B cell (primary cell): ENCODE results near the gene SLC16A12.
"Not testable (repeated sequence)": the region's sequence is repeated elsewhere in the genome, so short reads cannot be mapped to it uniquely, and the experiment has no call there.

Source experiments
- EZH2 ChIP-seq: IDR thresholded peaks from 2 replicates; pipeline ENCODE4 v1.6.1; 2012; ENCODE audit warnings: borderline replicate concordance, low read depth, mild to moderate bottlenecking, moderate library complexity, low read length; ENCODE audit not compliant: insufficient read depth, poor library complexity, severe bottlenecking
- TF ChIP-seq, protein P1 (sequence below): fragments of 200-600 bp; IDR thresholded peaks from one replicate; pipeline ENCODE4 v1.8.0; 2022; ENCODE audit warnings: antibody characterized with exemption, mild to moderate bottlenecking

DNA sequence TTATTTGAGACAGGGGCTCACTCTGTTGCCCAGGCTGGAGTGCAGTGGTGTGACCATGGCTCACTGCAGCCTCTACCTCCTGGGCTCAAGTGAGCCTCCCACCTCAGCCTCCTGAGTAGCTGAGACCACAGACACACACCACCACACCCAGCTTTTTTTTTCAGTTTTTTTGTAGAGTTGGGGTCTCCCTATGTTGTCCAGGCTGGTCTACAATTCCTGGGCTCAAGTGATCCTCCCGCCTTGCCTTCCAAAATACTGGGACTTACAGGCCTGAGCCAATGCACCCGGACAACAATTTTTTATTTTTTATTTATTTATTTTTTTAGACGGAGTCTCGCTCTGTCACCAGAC lies 144.2 kb downstream of the SLC16A12 start:
- TF ChIP-seq, protein P1, sequence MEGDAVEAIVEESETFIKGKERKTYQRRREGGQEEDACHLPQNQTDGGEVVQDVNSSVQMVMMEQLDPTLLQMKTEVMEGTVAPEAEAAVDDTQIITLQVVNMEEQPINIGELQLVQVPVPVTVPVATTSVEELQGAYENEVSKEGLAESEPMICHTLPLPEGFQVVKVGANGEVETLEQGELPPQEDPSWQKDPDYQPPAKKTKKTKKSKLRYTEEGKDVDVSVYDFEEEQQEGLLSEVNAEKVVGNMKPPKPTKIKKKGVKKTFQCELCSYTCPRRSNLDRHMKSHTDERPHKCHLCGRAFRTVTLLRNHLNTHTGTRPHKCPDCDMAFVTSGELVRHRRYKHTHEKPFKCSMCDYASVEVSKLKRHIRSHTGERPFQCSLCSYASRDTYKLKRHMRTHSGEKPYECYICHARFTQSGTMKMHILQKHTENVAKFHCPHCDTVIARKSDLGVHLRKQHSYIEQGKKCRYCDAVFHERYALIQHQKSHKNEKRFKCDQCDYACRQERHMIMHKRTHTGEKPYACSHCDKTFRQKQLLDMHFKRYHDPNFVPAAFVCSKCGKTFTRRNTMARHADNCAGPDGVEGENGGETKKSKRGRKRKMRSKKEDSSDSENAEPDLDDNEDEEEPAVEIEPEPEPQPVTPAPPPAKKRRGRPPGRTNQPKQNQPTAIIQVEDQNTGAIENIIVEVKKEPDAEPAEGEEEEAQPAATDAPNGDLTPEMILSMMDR = not testable (repeated sequence)
- TF ChIP-seq EZH2 = not testable (repeated sequence)
